ENCODE results near the gene RABGAP1L.

RABGAP1L gene

DNA sequence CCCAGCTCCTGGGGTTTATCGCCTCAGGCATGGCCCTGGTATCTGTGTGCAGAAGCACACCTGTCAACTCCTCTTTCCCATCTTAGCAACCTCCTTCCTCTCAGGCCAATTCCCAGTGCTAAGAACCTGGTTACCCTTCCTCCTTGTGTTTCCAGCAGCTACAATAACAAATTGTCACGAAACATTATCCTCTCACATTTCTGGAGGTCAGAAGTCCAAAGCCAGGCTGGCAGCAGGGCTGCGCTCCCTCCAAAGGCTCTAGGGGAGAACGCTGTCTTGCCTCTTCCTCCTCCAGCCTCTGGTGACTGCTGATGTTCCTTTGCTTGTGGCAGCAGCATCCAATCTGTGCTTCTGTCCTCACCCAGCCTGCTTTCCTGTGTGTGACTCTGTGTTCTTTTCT, 874.6 kb downstream of the RABGAP1L start:
- peaks cover 8% of the 10 kb centered on the region for H3K4me1 Mint-ChIP-seq
- no peak overlapping the region for H3K4me3 Mint-ChIP-seq
- peaks cover 3% of the 10 kb centered on the region for H3K27me3 Mint-ChIP-seq (ENCODE audit: low read depth)
- H3K27ac Mint-ChIP-seq: no peak overlapping the region
- no peaks in the 10 kb centered on the region for H3K36me3 Mint-ChIP-seq (ENCODE audit: low read depth)
- no peaks in the 10 kb centered on the region for H3K9me3 Mint-ChIP-seq
- no peak for TF ChIP-seq CTCF (IDR thresholded peaks at IDR 0.05; ENCODE audit: unreplicated experiment in 3 of 3)

- no peak overlapping the region for H3K27ac Mint-ChIP-seq
- peaks cover 4% of the 10 kb centered on the region for H3K4me1 Mint-ChIP-seq
- H3K27me3 Mint-ChIP-seq (ENCODE audit: low read depth): peaks cover 3% of the 10 kb centered on the region
- H3K36me3 Mint-ChIP-seq (ENCODE audit: low read depth): no peaks in the 10 kb centered on the region
- no peak overlapping the region for H3K4me3 Mint-ChIP-seq
- no peak for TF ChIP-seq CTCF (IDR thresholded peaks at IDR 0.05; ENCODE audit: unreplicated experiment in 3 of 3)
- H3K9me3 Mint-ChIP-seq: no peaks in the 10 kb centered on the region
Measured at GRCh38 chr1:175034775-175035174, 875.5 kb downstream of the RABGAP1L start.

GRCh38 chr1:175035865-175036264, 876.5 kb downstream of the RABGAP1L start:
- Mint-ChIP-seq H3K36me3 (ENCODE audit: low read depth) (no peaks in the 10 kb centered on the region), H3K4me3 (no peak overlapping the region), H3K4me1 (no peaks in the 10 kb centered on the region), H3K9me3 (no peaks in the 10 kb centered on the region), H3K27ac (no peak overlapping the region), H3K27me3 (ENCODE audit: low read depth) (peaks cover 5% of the 10 kb centered on the region)
- no peak for TF ChIP-seq CTCF (IDR thresholded peaks at IDR 0.05; ENCODE audit: unreplicated experiment in 3 of 3)

- Mint-ChIP-seq H3K9me3 (no peaks in the 10 kb centered on the region), H3K4me3 (no peak overlapping the region), H3K4me1 (no peaks in the 10 kb centered on the region), H3K36me3 (ENCODE audit: low read depth) (no peaks in the 10 kb centered on the region), H3K27me3 (ENCODE audit: low read depth) (peaks cover 5% of the 10 kb centered on the region), H3K27ac (no peak overlapping the region)
- TF ChIP-seq CTCF (IDR thresholded peaks at IDR 0.05; ENCODE audit: unreplicated experiment in 3 of 3): no peak
Measured at GRCh38 chr1:175036476-175036875, 877.2 kb downstream of the RABGAP1L start.

- H3K36me3 Mint-ChIP-seq (ENCODE audit: low read depth): no peaks in the 10 kb centered on the region
- TF ChIP-seq CTCF (IDR thresholded peaks at IDR 0.05; ENCODE audit: unreplicated experiment in 3 of 3): no peak
- peaks cover 5% of the 10 kb centered on the region for H3K27me3 Mint-ChIP-seq (ENCODE audit: low read depth)
- no peak overlapping the region for H3K27ac Mint-ChIP-seq
- no peak overlapping the region for H3K4me3 Mint-ChIP-seq
- H3K9me3 Mint-ChIP-seq: no peaks in the 10 kb centered on the region
- no peaks in the 10 kb centered on the region for H3K4me1 Mint-ChIP-seq
Measured at GRCh38 chr1:175037416-175037815, 878.1 kb downstream of the RABGAP1L start.

GRCh38 chr1:175040324-175040879, 881.1 kb downstream of the RABGAP1L start:
- no peak for TF ChIP-seq CTCF (IDR thresholded peaks at IDR 0.05; ENCODE audit: unreplicated experiment in 3 of 3)
- H3K36me3 Mint-ChIP-seq (ENCODE audit: low read depth): no peaks in the 10 kb centered on the region
- no peaks in the 10 kb centered on the region for H3K4me1 Mint-ChIP-seq
- no peak overlapping the region for H3K27ac Mint-ChIP-seq
- H3K27me3 Mint-ChIP-seq (ENCODE audit: low read depth): peaks cover 5% of the 10 kb centered on the region
- H3K9me3 Mint-ChIP-seq: peaks cover 10% of the 10 kb centered on the region
- no peak overlapping the region for H3K4me3 Mint-ChIP-seq
